ENCODE measurements around the gene MAML3.

Gene MAML3

GRCh38 chr4:140069066-140069465, 84.9 kb downstream of the MAML3 start:
- no peak for FAIRE-seq

GRCh38 chr4:140068271-140068670, 85.7 kb downstream of the MAML3 start:
- no peak for FAIRE-seq

DNA sequence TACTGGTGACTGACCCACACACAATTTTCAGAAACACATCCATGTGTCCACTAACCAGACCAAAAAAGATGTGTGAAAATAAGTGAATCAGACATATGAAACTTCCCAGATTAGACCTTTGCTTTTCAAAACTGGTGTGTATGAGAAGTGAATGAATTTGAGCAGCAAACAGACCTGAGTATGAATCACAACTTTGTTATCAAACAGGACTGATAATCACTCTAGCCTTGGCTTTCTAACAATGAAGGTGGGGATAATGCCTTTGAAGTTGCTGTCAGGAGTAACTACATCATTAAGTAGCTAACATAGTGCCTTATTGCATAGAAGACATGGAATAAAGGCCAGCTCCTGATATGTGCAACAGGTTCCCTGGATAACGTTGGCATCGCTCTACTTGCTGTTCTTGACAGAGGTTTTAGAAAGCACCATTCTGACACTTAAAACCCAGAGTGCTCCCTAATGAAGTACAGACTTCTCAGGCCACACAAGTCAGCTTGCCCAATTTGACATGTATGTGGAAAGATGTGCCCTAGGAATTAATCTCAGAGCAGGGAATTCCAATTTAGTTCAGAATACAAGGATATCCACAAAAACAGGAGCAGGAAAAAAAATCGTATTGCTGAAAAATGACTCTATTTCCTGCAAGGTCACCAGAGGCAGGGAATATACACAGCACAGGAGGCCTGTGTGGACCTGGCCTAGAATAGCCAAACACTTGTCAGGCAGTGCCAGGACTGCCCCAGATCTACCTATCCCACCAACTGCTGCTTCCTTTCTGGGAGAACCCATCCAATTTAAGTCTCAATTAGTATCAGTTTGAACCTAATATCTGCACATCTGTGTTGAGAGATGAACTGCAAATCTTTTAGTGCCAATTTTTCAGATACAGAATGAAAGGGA, 87.7 kb downstream of the MAML3 start:
- FAIRE-seq, result no peak

DNA sequence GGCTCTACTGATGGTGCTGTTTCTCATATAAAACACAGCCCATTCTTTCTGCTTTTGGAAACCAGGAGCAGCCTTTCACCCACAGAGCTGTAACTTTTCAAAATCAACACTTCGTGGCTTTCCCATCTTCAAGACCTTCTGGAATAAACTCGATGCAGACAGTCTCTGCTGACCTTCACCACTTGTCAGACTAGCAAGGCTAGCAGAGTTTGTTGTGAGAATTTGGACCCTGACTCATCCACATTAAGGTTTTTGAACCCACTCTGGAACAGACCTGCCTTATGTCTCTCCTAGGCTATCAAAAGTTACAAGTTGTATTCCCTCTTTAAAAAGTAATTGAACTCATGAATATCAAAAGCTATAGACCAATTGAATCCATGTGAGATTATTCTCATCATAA, 88.6 kb downstream of the MAML3 start:
- no peak for FAIRE-seq

GRCh38 chr4:140061659-140062289, 92.2 kb downstream of the MAML3 start:
- no peak for FAIRE-seq

GRCh38 chr4:140061194-140061593, 92.8 kb downstream of the MAML3 start:
- peak; percentile 55 for FAIRE-seq

- peak; percentile 85 for FAIRE-seq
These were observed 94.8 kb downstream of the MAML3 start for GRCh38 chr4:140059159-140059558.

- FAIRE-seq, result no peak
These were observed 96.3 kb downstream of the MAML3 start for GRCh38 chr4:140057701-140058100.

- no peak for FAIRE-seq
These were observed 98.0 kb downstream of the MAML3 start for GRCh38 chr4:140056015-140056414.

DNA sequence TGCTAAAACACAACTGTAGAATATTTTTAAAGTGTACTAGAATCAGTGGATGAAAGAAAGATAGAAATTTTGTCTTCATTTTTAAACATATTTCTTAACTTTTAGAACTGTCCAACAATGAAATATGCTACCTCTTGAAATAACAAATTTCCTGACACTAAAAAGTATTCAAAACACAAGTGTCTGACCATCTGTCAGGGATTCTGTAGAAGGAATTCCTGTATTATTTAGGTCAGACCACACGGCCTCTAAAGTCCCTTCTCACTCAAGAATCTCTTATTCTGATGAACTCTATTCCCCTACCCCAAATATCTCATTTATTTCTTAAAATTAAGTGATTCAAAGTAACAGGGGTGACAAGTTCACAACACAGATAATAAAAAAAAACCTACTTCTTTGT, 99.1 kb downstream of the MAML3 start:
- FAIRE-seq, result no peak

GRCh38 chr4:140053185-140053584, 100.8 kb downstream of the MAML3 start:
- no peak for FAIRE-seq

DNA sequence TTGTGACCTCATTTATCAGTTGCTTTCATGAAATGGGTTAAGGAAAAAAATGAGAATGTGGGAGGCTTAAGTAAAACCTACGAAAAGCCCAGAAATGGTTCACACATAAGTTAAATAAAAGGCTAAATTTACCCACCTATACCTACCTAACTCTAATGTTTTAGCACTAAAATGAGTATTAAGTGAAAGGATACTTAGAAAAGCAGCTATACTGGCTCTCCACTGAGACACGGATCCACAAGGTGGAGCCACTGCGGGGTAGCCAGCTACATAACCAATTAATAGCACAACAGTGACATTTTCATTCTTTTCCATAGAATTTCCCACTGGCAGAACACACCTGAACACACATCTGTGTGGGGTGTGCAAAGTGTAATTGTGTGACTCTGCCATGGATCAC, 101.9 kb downstream of the MAML3 start:
- FAIRE-seq, result no peak

- FAIRE-seq, result no peak
These were observed 103.9 kb downstream of the MAML3 start for GRCh38 chr4:140049849-140050637.

GRCh38 chr4:140049024-140049848, 104.7 kb downstream of the MAML3 start:
- FAIRE-seq, result peak; percentile 97

GRCh38 chr4:140048419-140048995, 105.5 kb downstream of the MAML3 start:
- FAIRE-seq, result peak; percentile 13

GRCh38 chr4:140047786-140048185, 106.2 kb downstream of the MAML3 start:
- FAIRE-seq, result no peak

DNA sequence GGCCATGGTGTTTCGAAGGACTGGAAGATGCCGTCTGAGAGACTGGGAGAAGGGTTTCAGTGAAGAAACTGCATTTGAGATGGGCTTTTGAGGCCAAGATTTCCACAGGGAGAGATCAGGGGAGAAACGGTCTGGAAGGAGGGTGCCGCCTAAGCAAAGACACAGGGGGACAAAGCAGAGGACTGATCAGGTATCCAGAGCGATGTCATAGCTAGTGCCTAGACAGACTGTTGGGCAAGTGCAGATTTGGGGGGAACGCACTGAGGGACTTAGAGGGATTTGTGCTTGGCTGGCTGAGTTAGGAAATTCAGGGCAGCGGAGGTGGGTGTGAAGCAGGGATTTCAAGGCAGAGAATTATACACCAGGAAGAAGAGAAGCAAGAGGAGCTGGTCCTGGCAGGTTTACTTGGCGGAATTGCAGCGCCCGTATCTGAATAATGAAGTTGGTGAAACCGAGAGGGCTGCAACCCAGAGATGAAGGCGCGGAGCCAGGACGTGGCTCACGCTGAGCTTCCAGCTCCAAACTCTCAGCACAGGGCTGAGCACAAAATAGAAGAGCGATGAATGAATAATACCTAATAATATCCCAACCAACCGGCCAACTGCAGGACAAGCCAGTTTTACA, 106.9 kb downstream of the MAML3 start:
- FAIRE-seq, result no peak

- no peak for FAIRE-seq
These were observed 107.4 kb downstream of the MAML3 start for GRCh38 chr4:140046543-140046942.

GRCh38 chr4:140046016-140046415, 108.0 kb downstream of the MAML3 start:
- no peak for FAIRE-seq

GRCh38 chr4:140044337-140044902, 109.6 kb downstream of the MAML3 start:
- FAIRE-seq, result peak; percentile 24

GRCh38 chr4:140042634-140043033, 111.3 kb downstream of the MAML3 start:
- FAIRE-seq, result no peak

Measured in islet of Langerhans (tissue), 1 donor.